ENCODE data around the gene FAM78A. TPM values are rescaled to one million over a fixed set of nuclear protein-coding genes. Genes with fewer than 3 reads are reported as not detected.

FAM78A gene
- total RNA-seq, 1 experiment from 2014 or later: 0.40 TPM

DNA sequence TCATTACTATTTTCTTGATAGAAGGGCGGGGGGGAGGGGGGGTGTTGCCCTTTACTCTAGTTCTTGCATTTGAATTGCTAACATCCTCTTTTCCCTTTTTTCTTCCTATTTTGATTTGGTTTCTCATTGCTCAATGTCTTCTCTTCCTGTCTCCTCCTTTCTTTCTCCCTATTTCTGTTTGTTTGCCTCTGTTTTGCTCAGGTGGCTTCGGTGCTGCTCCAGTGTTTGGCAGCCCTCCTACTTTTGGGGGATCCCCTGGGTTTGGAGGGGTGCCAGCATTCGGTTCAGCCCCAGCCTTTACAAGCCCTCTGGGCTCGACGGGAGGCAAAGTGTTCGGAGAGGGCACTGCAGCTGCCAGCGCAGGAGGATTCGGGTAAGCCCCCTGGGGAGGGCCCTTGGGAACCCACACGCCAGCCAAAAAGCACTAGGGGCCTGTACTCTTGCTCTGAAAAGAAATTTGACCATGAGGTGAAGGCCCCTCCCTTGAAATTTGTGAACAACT, 48.3 kb downstream of the FAM78A start:
- H3K27ac Mint-ChIP-seq (ENCODE audit: low read depth, unreplicated experiment): no peak overlapping the region

GRCh38 chr9:131227112-131227958, 49.0 kb downstream of the FAM78A start:
- no peaks in the 10 kb centered on the region for H3K9me3 Mint-ChIP-seq (ENCODE audit: unreplicated experiment)
- no TSS peak for BruUV-seq (replicated peaks)
- H3K4me1 Mint-ChIP-seq (ENCODE audit: insufficient read depth, unreplicated experiment): no peaks in the 10 kb centered on the region
- TF ChIP-seq CTCF (IDR thresholded peaks at IDR 0.05; ENCODE audit: unreplicated experiment): no peak
- H3K4me3 Mint-ChIP-seq (ENCODE audit: unreplicated experiment): no peak overlapping the region
- intact Hi-C loops (cut with micrococcal nuclease): no loop called here
- POLR2A ChIA-PET: interaction anchor here (0.9 kb wide), 1 partner anchor 14 kb away, joined by 3 read pairs; no protein-coding TSS in a partner anchor
- H3K27me3 Mint-ChIP-seq (ENCODE audit: insufficient read depth, unreplicated experiment): no peaks in the 10 kb centered on the region
- DNase-seq (ENCODE audit: unreplicated experiment): no peak
- CTCF ChIA-PET: no interaction called here
- peaks cover 61% of the 10 kb centered on the region for H3K36me3 Mint-ChIP-seq (ENCODE audit: insufficient read depth, unreplicated experiment)
- no peak overlapping the region for H3K27ac Mint-ChIP-seq (ENCODE audit: low read depth, unreplicated experiment)

More for the DNA sequence above, 48.3 kb downstream of the FAM78A start:
- DNase-seq (ENCODE audit: unreplicated experiment): no peak
- Mint-ChIP-seq H3K27me3 (ENCODE audit: insufficient read depth, unreplicated experiment) (no peaks in the 10 kb centered on the region), H3K4me3 (ENCODE audit: unreplicated experiment) (no peak overlapping the region), H3K9me3 (ENCODE audit: unreplicated experiment) (no peaks in the 10 kb centered on the region), H3K36me3 (ENCODE audit: insufficient read depth, unreplicated experiment) (peaks cover 64% of the 10 kb centered on the region), H3K4me1 (ENCODE audit: insufficient read depth, unreplicated experiment) (no peaks in the 10 kb centered on the region)
- no TSS peak for BruUV-seq (replicated peaks)
- no peak for TF ChIP-seq CTCF (IDR thresholded peaks at IDR 0.05; ENCODE audit: unreplicated experiment)
- intact Hi-C loops (cut with micrococcal nuclease): no loop called here
- ChIA-PET POLR2A (no interaction called here), CTCF (no interaction called here)

GRCh38 chr9:131226226-131226625, 50.1 kb downstream of the FAM78A start:
- no peaks in the 10 kb centered on the region for H3K27me3 Mint-ChIP-seq (ENCODE audit: insufficient read depth, unreplicated experiment)
- POLR2A ChIA-PET: no interaction called here
- no peak for DNase-seq (ENCODE audit: unreplicated experiment)
- no peak overlapping the region for H3K4me3 Mint-ChIP-seq (ENCODE audit: unreplicated experiment)
- no peak for TF ChIP-seq CTCF (IDR thresholded peaks at IDR 0.05; ENCODE audit: unreplicated experiment)
- no peak overlapping the region for H3K27ac Mint-ChIP-seq (ENCODE audit: low read depth, unreplicated experiment)
- CTCF ChIA-PET: no interaction called here
- peaks cover 50% of the 10 kb centered on the region for H3K36me3 Mint-ChIP-seq (ENCODE audit: insufficient read depth, unreplicated experiment)
- intact Hi-C loops (cut with micrococcal nuclease): no loop called here
- no peaks in the 10 kb centered on the region for H3K9me3 Mint-ChIP-seq (ENCODE audit: unreplicated experiment)
- no peaks in the 10 kb centered on the region for H3K4me1 Mint-ChIP-seq (ENCODE audit: insufficient read depth, unreplicated experiment)
- no TSS peak for BruUV-seq (replicated peaks)

DNA sequence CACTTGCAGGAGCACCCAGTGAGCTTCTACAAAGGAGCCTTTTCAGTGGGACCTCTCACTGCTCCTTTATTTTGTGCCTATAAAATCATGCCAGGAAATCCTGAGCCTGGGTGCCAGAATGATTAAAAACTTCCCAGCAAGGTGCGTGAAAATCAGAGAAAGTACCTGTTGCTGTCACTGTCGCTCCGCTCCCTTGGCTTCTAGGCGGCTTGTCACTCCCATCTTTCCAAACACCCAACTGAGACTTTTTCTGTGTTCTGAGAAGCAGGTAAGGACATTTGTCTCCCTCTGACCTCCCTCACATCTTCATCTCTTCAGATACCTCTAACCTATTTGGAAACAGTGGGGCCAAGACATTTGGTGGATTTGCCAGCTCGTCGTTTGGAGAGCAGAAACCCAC, 53.9 kb downstream of the FAM78A start:
- no peak overlapping the region for H3K27ac Mint-ChIP-seq (ENCODE audit: low read depth, unreplicated experiment)
- no peaks in the 10 kb centered on the region for H3K4me1 Mint-ChIP-seq (ENCODE audit: insufficient read depth, unreplicated experiment)
- intact Hi-C loops (cut with micrococcal nuclease): no loop called here
- no peak for TF ChIP-seq CTCF (IDR thresholded peaks at IDR 0.05; ENCODE audit: unreplicated experiment)
- BruUV-seq (replicated peaks): no TSS peak
- ChIA-PET CTCF (interaction anchor here (1.2 kb wide), 1 partner anchor 114 kb away, joined by 3 read pairs; no protein-coding TSS in a partner anchor), POLR2A (interaction anchor here (0.7 to 1.1 kb wide), 2 partner anchors 33 to 113 kb away, joined by 3 to 4 read pairs; no protein-coding TSS in a partner anchor)
- H3K9me3 Mint-ChIP-seq (ENCODE audit: unreplicated experiment): no peaks in the 10 kb centered on the region
- no peaks in the 10 kb centered on the region for H3K27me3 Mint-ChIP-seq (ENCODE audit: insufficient read depth, unreplicated experiment)
- H3K4me3 Mint-ChIP-seq (ENCODE audit: unreplicated experiment): no peak overlapping the region
- peaks cover 18% of the 10 kb centered on the region for H3K36me3 Mint-ChIP-seq (ENCODE audit: insufficient read depth, unreplicated experiment)
- no peak for DNase-seq (ENCODE audit: unreplicated experiment)

Data from MCF 10A (cell line).